IMR-90 (cell line): Measurements from ENCODE around the gene MAP2K5. TPM values are rescaled to one million over a fixed set of nuclear protein-coding genes. Genes with fewer than 3 reads are reported as not detected.

ENCODE experiments used
- ATAC-seq: fragments of 200-7000 bp; cut with Tn5 transposase; 2 replicates; pipeline ENCODE4 v1.9.1; 2020; ENCODE audit warnings: low read depth, mild to moderate bottlenecking, moderate library complexity
- BruUV-seq: library from RNA; stranded (reverse); fragments of 400-500 nt; replicated peaks from 2 replicates; lab custom pipeline; 2021; lab: Mats Ljungman, UMichigan
- CTCF ChIA-PET: fragments of 300-600 bp; formaldehyde crosslinking; extraction: SDS; loops from one replicate; lab custom pipeline; 2021; ENCODE audit warnings: antibody characterized with exemption; lab: Yijun Ruan, JAX
- POLR2A ChIA-PET: fragments of 300-600 bp; sonication (Branson Sonifier 250); formaldehyde crosslinking; loops from one replicate; lab custom pipeline; 2022; ENCODE audit warnings: antibody characterized with exemption; ENCODE audit not compliant: unreplicated experiment; lab: Charles Lee
- DNase-seq: peaks from one replicate; pipeline ENCODE4 v3.0.0; 2013
- H2AFZ ChIP-seq: replicated peaks from 2 replicates; pipeline ENCODE3; 2013; ENCODE audit warnings: low read length, mild to moderate bottlenecking; ENCODE audit not compliant: poor library complexity
- H2AK5ac ChIP-seq: 2 replicates; pipeline ENCODE4 v1.6.1; 2013; ENCODE audit warnings: low read depth, low read length, inconsistent platforms
- H2AK9ac ChIP-seq: replicated peaks from 2 replicates; pipeline ENCODE3; 2013; ENCODE audit warnings: mild to moderate bottlenecking, low read depth, low read length, moderate library complexity; ENCODE audit not compliant: poor library complexity
- H2BK120ac ChIP-seq: 2 replicates; pipeline ENCODE4 v1.6.1; 2013; ENCODE audit warnings: low read depth, low read length, inconsistent platforms
- H2BK15ac ChIP-seq: 3 replicates; pipeline ENCODE4 v1.6.1; 2013; ENCODE audit warnings: low read depth, low read length, inconsistent platforms
- H2BK20ac ChIP-seq: 2 replicates; pipeline ENCODE4 v1.6.1; 2013; ENCODE audit warnings: low read depth, mild to moderate bottlenecking, inconsistent platforms, low read length, moderate library complexity
- H2BK5ac ChIP-seq: 2 replicates; pipeline ENCODE4 v1.6.1; 2013; ENCODE audit warnings: mild to moderate bottlenecking, low read depth, low read length, inconsistent platforms; ENCODE audit not compliant: poor library complexity, severe bottlenecking
- H3K14ac ChIP-seq: replicated peaks from 2 replicates; pipeline ENCODE4 v1.6.1; 2013; ENCODE audit warnings: low read depth, low read length, inconsistent platforms
- H3K18ac ChIP-seq: 2 replicates; pipeline ENCODE4 v1.6.1; 2013; ENCODE audit warnings: low read depth, low read length, control low read depth
- H3K23ac ChIP-seq: 2 replicates; pipeline ENCODE4 v1.6.1; 2013; ENCODE audit warnings: low read depth, low read length, inconsistent platforms
- H3K27ac ChIP-seq: 2 replicates; pipeline ENCODE4 v1.5.1; 2013; ENCODE audit warnings: mild to moderate bottlenecking, control low read depth, low read length; ENCODE audit not compliant: insufficient read depth
- H3K27me3 ChIP-seq: 2 replicates; pipeline ENCODE4 v1.6.1; 2013; ENCODE audit warnings: low read length; ENCODE audit not compliant: control insufficient read depth, insufficient read depth
- H3K36me3 ChIP-seq: 2 replicates; pipeline ENCODE4 v1.6.1; 2013; ENCODE audit warnings: low read length, mixed read lengths; ENCODE audit not compliant: control insufficient read depth, insufficient read depth
- H3K4ac ChIP-seq: 2 replicates; pipeline ENCODE4 v1.6.1; 2013; ENCODE audit warnings: low read depth, low read length, inconsistent platforms
- H3K4me1 ChIP-seq: 2 replicates; pipeline ENCODE4 v1.6.1; 2013; ENCODE audit warnings: low read length, mixed read lengths; ENCODE audit not compliant: control insufficient read depth, insufficient read depth
- H3K4me2 ChIP-seq: 2 replicates; pipeline ENCODE4 v1.6.1; 2013; ENCODE audit warnings: low read depth, mild to moderate bottlenecking, control low read depth, low read length, moderate library complexity
- H3K4me3 ChIP-seq: 2 replicates; pipeline ENCODE4 v1.5.1; 2013; ENCODE audit warnings: low read depth, mild to moderate bottlenecking, control low read depth, low read length, moderate library complexity; ENCODE audit not compliant: insufficient read depth
- H3K56ac ChIP-seq: 2 replicates; pipeline ENCODE4 v1.6.1; 2013; ENCODE audit warnings: low read length, inconsistent platforms; ENCODE audit not compliant: insufficient read depth; ENCODE audit errors: extremely low read depth
- H3K79me1 ChIP-seq, 2 experiments: 2 replicates each; pipeline ENCODE4 v1.6.1; 2013; ENCODE audit warnings: low read length in 2 of 2, inconsistent platforms in 1 of 2, low read depth in 1 of 2
- H3K9ac ChIP-seq: 2 replicates; pipeline ENCODE4 v1.6.1; 2013; ENCODE audit warnings: low read depth, low read length, control low read depth
- H3K9me1 ChIP-seq: 2 replicates; pipeline ENCODE4 v1.6.1; 2013; ENCODE audit warnings: low read length, inconsistent platforms; ENCODE audit not compliant: insufficient read depth
- H3K9me3 ChIP-seq: 2 replicates; pipeline ENCODE4 v1.6.1; 2013; ENCODE audit warnings: low read length; ENCODE audit not compliant: control insufficient read depth, insufficient read depth
- H4K20me1 ChIP-seq: 2 replicates; pipeline ENCODE4 v1.6.1; 2013; ENCODE audit warnings: low read length, inconsistent platforms; ENCODE audit not compliant: insufficient read depth
- H4K5ac ChIP-seq: 2 replicates; pipeline ENCODE4 v1.6.1; 2013; ENCODE audit warnings: mild to moderate bottlenecking, low read depth, low read length, control low read depth
- H4K8ac ChIP-seq, 2 experiments: 2 replicates each; pipeline ENCODE4 v1.6.1; 2013; ENCODE audit warnings: low read depth in 2 of 2, low read length in 2 of 2, control low read depth in 1 of 2, inconsistent platforms in 1 of 2
- H4K91ac ChIP-seq: 2 replicates; pipeline ENCODE4 v1.6.1; 2013; ENCODE audit warnings: low read depth, low read length, inconsistent platforms; ENCODE audit not compliant: insufficient read depth
- BHLHE40 ChIP-seq: fragments of 150-350 bp; IDR thresholded peaks from 2 replicates; pipeline ENCODE4 v1.6.1; 2016; ENCODE audit warnings: mild to moderate bottlenecking, low read depth, low read length
- CEBPB ChIP-seq: IDR thresholded peaks from 2 replicates; pipeline ENCODE4 v1.6.1; 2012; ENCODE audit warnings: low read depth, low read length, improper control_type of control experiment
- CHD1 ChIP-seq: IDR thresholded peaks from 2 replicates; pipeline ENCODE4 v1.6.1; 2012; ENCODE audit warnings: low read depth, low read length, improper control_type of control experiment
- FOS ChIP-seq: fragments of 150-350 bp; IDR thresholded peaks from 2 replicates; pipeline ENCODE4 v1.6.1; 2016; ENCODE audit warnings: low read depth, low read length
- MAZ ChIP-seq: IDR thresholded peaks from 2 replicates; pipeline ENCODE4 v1.6.1; 2012; ENCODE audit warnings: low read depth, mild to moderate bottlenecking, low read length, improper control_type of control experiment, moderate library complexity, borderline replicate concordance
- MXI1 ChIP-seq: IDR thresholded peaks from 2 replicates; pipeline ENCODE4 v1.6.1; 2012; ENCODE audit warnings: low read depth, mild to moderate bottlenecking, low read length, moderate library complexity, borderline replicate concordance
- NFE2L2 ChIP-seq: fragments of 150-350 bp; IDR thresholded peaks from 2 replicates; pipeline ENCODE4 v1.6.1; 2016; ENCODE audit warnings: low read depth, mild to moderate bottlenecking, low read length
- RFX5 ChIP-seq: IDR thresholded peaks from 2 replicates; pipeline ENCODE4 v1.8.0; 2012; ENCODE audit warnings: low read depth, mild to moderate bottlenecking, low read length, moderate library complexity
- SMC3 ChIP-seq: fragments of 150-350 bp; IDR thresholded peaks from 2 replicates; pipeline ENCODE4 v1.6.1; 2016; ENCODE audit warnings: low read depth, mild to moderate bottlenecking, antibody characterized with exemption, low read length, moderate library complexity
- WGBS, 2 experiments: methylation state at CpG; one replicate each; pipeline versions ENCODE4 v1.1.5 to v1.1.7; 2013; ENCODE audit warnings: missing lambda C conversion rate in 2 of 2; ENCODE audit not compliant: insufficient read length in 1 of 2; ENCODE audit errors: extremely low coverage in 2 of 2; 5-methylcytosine and 5-hydroxymethylcytosine counted together
- dilution Hi-C: fragments of 300-500 bp; cut with HindIII; formaldehyde crosslinking; loops from one replicate; pipeline ENCODE4 v1.14.3; 2018; ENCODE audit warnings: low sequenced_read_pairs; ENCODE audit not compliant: unreplicated experiment
- in situ Hi-C: fragments of 300-500 bp; cut with MboI; formaldehyde crosslinking; loops from 3 replicates; pipeline ENCODE4 v1.14.3; 2019; ENCODE audit warnings: low sequenced_read_pairs, inconsistent platforms, mixed read lengths
- intact Hi-C: fragments of 100-400 bp; cut with micrococcal nuclease; formaldehyde crosslinking; loops from 2 replicates; pipeline ENCODE4 v1.10.0; 2022
- polyA plus RNA-seq, 3 experiments: library from polyadenylated mRNA; depleted of rRNA; stranded (reverse); fragments of >200 nt; gene quantifications; 2 replicates each; pipeline ENCODE4 v1.2.3, GENCODE V29; 2012; ENCODE audit warnings: low replicate concordance in 1 of 3
- total RNA-seq: library from RNA; depleted of rRNA; stranded (reverse); fragments of >200 nt; gene quantifications from 2 replicates; pipeline ENCODE4 v1.2.3, GENCODE V29; 2012
- TF ChIP-seq, protein P1 (sequence below): fragments of 150-350 bp; IDR thresholded peaks from 2 replicates; pipeline ENCODE4 v1.6.1; 2017; ENCODE audit warnings: mild to moderate bottlenecking, antibody characterized with exemption, low read length, low read depth
- TF ChIP-seq, protein P2 (sequence below): fragments of 150-350 bp; IDR thresholded peaks from 2 replicates; pipeline ENCODE4 v1.6.1; 2016; ENCODE audit warnings: low read depth, mild to moderate bottlenecking, low read length, moderate library complexity, borderline replicate concordance

Gene MAP2K5
- total and polyA plus RNA-seq, 2 of the 4 experiments (the other 2 are of a cell fraction) = 1.6 to 6.1 TPM

DNA sequence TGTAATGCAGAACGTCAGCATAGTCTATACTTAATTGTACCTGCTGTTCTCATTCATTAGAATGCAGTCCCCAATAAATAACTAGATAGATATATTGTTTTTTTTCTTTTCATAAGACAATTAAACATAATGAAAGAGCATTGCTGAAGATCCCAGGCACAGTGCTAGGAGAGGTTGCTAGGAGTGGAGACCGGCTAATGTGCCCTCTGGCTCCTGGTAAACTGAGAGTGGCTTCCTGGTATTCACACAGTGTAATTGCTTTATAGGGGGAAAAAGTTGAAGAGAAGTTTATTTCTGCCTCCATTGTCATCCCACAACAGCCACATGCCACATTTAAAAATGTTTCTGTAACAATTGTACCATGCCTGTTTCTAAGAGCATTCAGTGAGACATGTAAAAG lies 135.6 kb downstream of the MAP2K5 start:
- Histone ChIP-seq H2BK15ac (no peak overlapping the region), H3K27ac (no peak overlapping the region), H3K36me3 (no peaks in the 10 kb centered on the region), H3K9ac (no peak overlapping the region), H3K4me2 (no peak overlapping the region), H4K20me1 (no peaks in the 10 kb centered on the region), H3K56ac (no peak overlapping the region), H4K91ac (no peak overlapping the region), H2BK120ac (no peak overlapping the region), H4K8ac (no peak overlapping the region), H3K14ac (no peak overlapping the region), H3K9me1 (no peaks in the 10 kb centered on the region), H3K18ac (no peak overlapping the region), H3K4me3 (no peak overlapping the region), H2BK5ac (no peak overlapping the region), H2AK5ac (no peak overlapping the region), H2BK20ac (no peak overlapping the region), H2AFZ (no peak overlapping the region), H3K4me1 (no peaks in the 10 kb centered on the region), H3K9me3 (no peaks in the 10 kb centered on the region), H3K27me3 (no peaks in the 10 kb centered on the region), H2AK9ac (no peak overlapping the region), H3K4ac (no peak overlapping the region), H3K79me1 (no peaks in the 10 kb centered on the region), H3K23ac (no peak overlapping the region), H4K5ac (no peak overlapping the region)
- DNase-seq = no peak
- in situ Hi-C loops (no loop called here), intact Hi-C loops (no loop called here), dilution Hi-C loops (no loop called here)
- WGBS, 2 experiments = no CpG with 5 or more reads among the region's 2 CpGs
- TF ChIP-seq RFX5 (no peak), FOS (no peak), MXI1 (no peak), CEBPB (no peak), CHD1 (no peak), MAZ (no peak), NFE2L2 (no peak), SMC3 (no peak), BHLHE40 (no peak)
- TF ChIP-seq, protein P1, sequence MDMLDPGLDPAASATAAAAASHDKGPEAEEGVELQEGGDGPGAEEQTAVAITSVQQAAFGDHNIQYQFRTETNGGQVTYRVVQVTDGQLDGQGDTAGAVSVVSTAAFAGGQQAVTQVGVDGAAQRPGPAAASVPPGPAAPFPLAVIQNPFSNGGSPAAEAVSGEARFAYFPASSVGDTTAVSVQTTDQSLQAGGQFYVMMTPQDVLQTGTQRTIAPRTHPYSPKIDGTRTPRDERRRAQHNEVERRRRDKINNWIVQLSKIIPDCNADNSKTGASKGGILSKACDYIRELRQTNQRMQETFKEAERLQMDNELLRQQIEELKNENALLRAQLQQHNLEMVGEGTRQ = no peak
- TF ChIP-seq, protein P2, sequence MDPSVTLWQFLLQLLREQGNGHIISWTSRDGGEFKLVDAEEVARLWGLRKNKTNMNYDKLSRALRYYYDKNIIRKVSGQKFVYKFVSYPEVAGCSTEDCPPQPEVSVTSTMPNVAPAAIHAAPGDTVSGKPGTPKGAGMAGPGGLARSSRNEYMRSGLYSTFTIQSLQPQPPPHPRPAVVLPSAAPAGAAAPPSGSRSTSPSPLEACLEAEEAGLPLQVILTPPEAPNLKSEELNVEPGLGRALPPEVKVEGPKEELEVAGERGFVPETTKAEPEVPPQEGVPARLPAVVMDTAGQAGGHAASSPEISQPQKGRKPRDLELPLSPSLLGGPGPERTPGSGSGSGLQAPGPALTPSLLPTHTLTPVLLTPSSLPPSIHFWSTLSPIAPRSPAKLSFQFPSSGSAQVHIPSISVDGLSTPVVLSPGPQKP = no peak
- no TSS peak for BruUV-seq
- ChIA-PET POLR2A (no interaction called here), CTCF (no interaction called here)
- ATAC-seq = no peak
